K562 (cell line): ENCODE measurements around the gene BTBD17. TPM values are rescaled to one million over a fixed set of nuclear protein-coding genes. Genes with fewer than 3 reads are reported as not detected.

ENCODE experiments used
- CBX3 ChIP-seq, 2 experiments: IDR thresholded peaks; 1 replicate in 1 of 2; 2 replicates in 1 of 2; pipeline ENCODE4 v1.6.1; 2012; ENCODE audit warnings: inconsistent platforms in 2 of 2, low read length in 2 of 2, borderline replicate concordance in 1 of 2, control low read depth in 1 of 2
- ETV6 ChIP-seq, 3 experiments: fragments of 150-350 bp in 1 of 3; sonication (generic) in 1 of 3; formaldehyde crosslinking in 1 of 3; IDR thresholded peaks; 2 replicates each; pipeline versions ENCODE4 v1.6.1 to v1.8.0; 2014 to 2022; ENCODE audit warnings: borderline replicate concordance in 2 of 3, low read depth in 2 of 3, antibody characterized with exemption in 1 of 3, low read length in 1 of 3, mild to moderate bottlenecking in 1 of 3, missing genetic modification reagents in 1 of 3
- KDM2B ChIP-seq: fragments of 250-450 bp; sonication (Bioruptor Pico); IDR thresholded peaks from 2 replicates; pipeline ENCODE4 v1.8.0; 2021; ENCODE audit warnings: mild to moderate bottlenecking, moderate library complexity
- NFE2L1 ChIP-seq: fragments of 450-650 bp; IDR thresholded peaks from 2 replicates; pipeline ENCODE4 v1.6.1; 2016; ENCODE audit warnings: missing genetic modification characterization, low read depth, mild to moderate bottlenecking, missing compliant biosample characterization, moderate library complexity, borderline replicate concordance
- NR2F6 ChIP-seq: fragments of 450-650 bp; formaldehyde crosslinking; IDR thresholded peaks from 2 replicates; pipeline ENCODE4 v1.4.0; 2020; ENCODE audit warnings: mild to moderate bottlenecking
- SIRT6 ChIP-seq: IDR thresholded peaks from one replicate; pipeline ENCODE4 v1.6.1; 2012; ENCODE audit warnings: low read depth, mild to moderate bottlenecking, control low read depth, inconsistent platforms, low read length, moderate library complexity
- XRCC4 ChIP-seq: IDR thresholded peaks from one replicate; pipeline ENCODE4 v1.6.1; 2011; ENCODE audit not compliant: insufficient read depth, insufficient read length; ENCODE audit errors: extremely low read depth
- ZNF551 ChIP-seq: fragments of 250-450 bp; sonication (Bioruptor Pico); IDR thresholded peaks from 2 replicates; pipeline ENCODE4 v1.5.0; 2021; ENCODE audit warnings: mild to moderate bottlenecking, moderate library complexity
- polyA plus RNA-seq, 8 experiments: library from polyadenylated mRNA; depleted of rRNA in 4 of 8; stranded (reverse) in 5 of 8; unstranded in 3 of 8; fragments of >200 nt; fragmentation: Nextera tagmentation in 2 of 8; fragmentation: Illumina TruSeq in 1 of 8; extraction: Ambion mirVana in 2 of 8; extraction: Trizol in 1 of 8; gene quantifications; 2 replicates each; pipeline versions ENCODE4 v1.2.1 to v1.2.3, GENCODE V29; 2011 to 2014; ENCODE audit warnings: inconsistent platforms in 1 of 8, missing spikeins in 1 of 8
- total RNA-seq, 7 experiments: library from RNA; depleted of rRNA in 6 of 7; stranded (reverse); fragments of >200 nt in 6 of 7; fragmentation: Illumina TruSeq in 2 of 7; extraction: Trizol in 2 of 7; gene quantifications; 2 replicates each; pipeline versions ENCODE4 v1.2.1 to v1.2.3, GENCODE V29; 2011 to 2021; ENCODE audit warnings: low replicate concordance in 1 of 7
- TF ChIP-seq, protein P1 (sequence below), 2 experiments: fragments of 450-650 bp in 1 of 2; sonication (generic) in 1 of 2; formaldehyde crosslinking in 1 of 2; IDR thresholded peaks; 2 replicates each; pipeline versions ENCODE4 v1.7.1 to v1.9.0; 2016 to 2022; ENCODE audit warnings: inconsistent platforms in 1 of 2, mild to moderate bottlenecking in 1 of 2, missing genetic modification reagents in 1 of 2
- TF ChIP-seq, protein P2 (sequence below): fragments of 450-650 bp; conservative IDR thresholded peaks from 2 replicates; pipeline ENCODE4 v1.6.1; 2016; ENCODE audit warnings: missing genetic modification characterization, low read depth, mild to moderate bottlenecking, control low read depth, missing compliant biosample characterization
- TF ChIP-seq, protein P3 (sequence below): fragments of 450-650 bp; formaldehyde crosslinking; IDR thresholded peaks from 2 replicates; pipeline ENCODE4 v1.4.0; 2022; ENCODE audit warnings: missing genetic modification characterization
- TF ChIP-seq, protein P4 (sequence below): sonication (generic); formaldehyde crosslinking; IDR thresholded peaks from 2 replicates; pipeline ENCODE4 v1.8.0; 2022; ENCODE audit warnings: missing genetic modification reagents, mild to moderate bottlenecking, moderate library complexity, borderline replicate concordance

BTBD17 gene
- total and polyA plus RNA-seq, 9 of the 15 experiments (the other 6 are each of a cell fraction or from before 2014, with no cell fraction given), result not detected

DNA sequence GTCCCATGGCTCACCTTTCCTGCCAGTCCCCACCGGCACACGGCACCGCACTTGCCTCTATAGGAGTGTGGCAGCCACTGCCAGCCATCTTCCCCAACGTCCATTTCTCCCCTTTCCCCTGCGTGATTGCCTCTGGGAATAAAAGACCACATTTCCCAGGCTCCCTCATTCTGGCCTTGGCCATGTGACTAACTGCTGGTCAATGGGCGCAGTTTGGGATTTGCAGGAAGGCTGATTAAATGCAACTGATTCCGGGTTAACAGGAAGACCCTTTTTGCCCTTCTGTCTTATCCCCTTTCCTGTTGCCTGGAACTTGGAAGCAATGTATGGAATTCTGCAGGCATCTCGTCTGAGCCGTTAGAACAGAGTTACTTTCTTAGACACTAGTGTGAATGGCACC, 3.0 kb downstream of the BTBD17 start (continued):
- TF ChIP-seq ETV6 (IDR thresholded peaks at IDR 0.05; ENCODE audit: borderline replicate concordance in 1 of 2, low read depth in 2 of 2, low read length in 1 of 2) (no peak), ETV6 (CRISPR knock-in tag; IDR thresholded peaks at IDR 0.05; ENCODE audit: borderline replicate concordance) (no peak), NFE2L1 (tag) (no peak), SIRT6 (no peak), CBX3 (IDR thresholded peaks at IDR 0.05; ENCODE audit: borderline replicate concordance in 1 of 2, low read length in 2 of 2) (0 out of 3 replicates have a peak, but pooled peaks of 1 of the 2 experiments have one; percentile 19), XRCC4 (no peak), ZNF551 (no peak), KDM2B (CRISPR knock-in tag) (no peak), NR2F6 (CRISPR knock-in tag) (no peak)
- TF ChIP-seq, protein P1, sequence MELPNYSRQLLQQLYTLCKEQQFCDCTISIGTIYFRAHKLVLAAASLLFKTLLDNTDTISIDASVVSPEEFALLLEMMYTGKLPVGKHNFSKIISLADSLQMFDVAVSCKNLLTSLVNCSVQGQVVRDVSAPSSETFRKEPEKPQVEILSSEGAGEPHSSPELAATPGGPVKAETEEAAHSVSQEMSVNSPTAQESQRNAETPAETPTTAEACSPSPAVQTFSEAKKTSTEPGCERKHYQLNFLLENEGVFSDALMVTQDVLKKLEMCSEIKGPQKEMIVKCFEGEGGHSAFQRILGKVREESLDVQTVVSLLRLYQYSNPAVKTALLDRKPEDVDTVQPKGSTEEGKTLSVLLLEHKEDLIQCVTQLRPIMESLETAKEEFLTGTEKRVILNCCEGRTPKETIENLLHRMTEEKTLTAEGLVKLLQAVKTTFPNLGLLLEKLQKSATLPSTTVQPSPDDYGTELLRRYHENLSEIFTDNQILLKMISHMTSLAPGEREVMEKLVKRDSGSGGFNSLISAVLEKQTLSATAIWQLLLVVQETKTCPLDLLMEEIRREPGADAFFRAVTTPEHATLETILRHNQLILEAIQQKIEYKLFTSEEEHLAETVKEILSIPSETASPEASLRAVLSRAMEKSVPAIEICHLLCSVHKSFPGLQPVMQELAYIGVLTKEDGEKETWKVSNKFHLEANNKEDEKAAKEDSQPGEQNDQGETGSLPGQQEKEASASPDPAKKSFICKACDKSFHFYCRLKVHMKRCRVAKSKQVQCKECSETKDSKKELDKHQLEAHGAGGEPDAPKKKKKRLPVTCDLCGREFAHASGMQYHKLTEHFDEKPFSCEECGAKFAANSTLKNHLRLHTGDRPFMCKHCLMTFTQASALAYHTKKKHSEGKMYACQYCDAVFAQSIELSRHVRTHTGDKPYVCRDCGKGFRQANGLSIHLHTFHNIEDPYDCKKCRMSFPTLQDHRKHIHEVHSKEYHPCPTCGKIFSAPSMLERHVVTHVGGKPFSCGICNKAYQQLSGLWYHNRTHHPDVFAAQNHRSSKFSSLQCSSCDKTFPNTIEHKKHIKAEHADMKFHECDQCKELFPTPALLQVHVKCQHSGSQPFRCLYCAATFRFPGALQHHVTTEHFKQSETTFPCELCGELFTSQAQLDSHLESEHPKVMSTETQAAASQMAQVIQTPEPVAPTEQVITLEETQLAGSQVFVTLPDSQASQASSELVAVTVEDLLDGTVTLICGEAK (IDR thresholded peaks at IDR 0.05), result peak; percentile 91
- TF ChIP-seq, protein P1 (CRISPR knock-in tag; IDR thresholded peaks at IDR 0.05), result no peak
- TF ChIP-seq, protein P2, sequence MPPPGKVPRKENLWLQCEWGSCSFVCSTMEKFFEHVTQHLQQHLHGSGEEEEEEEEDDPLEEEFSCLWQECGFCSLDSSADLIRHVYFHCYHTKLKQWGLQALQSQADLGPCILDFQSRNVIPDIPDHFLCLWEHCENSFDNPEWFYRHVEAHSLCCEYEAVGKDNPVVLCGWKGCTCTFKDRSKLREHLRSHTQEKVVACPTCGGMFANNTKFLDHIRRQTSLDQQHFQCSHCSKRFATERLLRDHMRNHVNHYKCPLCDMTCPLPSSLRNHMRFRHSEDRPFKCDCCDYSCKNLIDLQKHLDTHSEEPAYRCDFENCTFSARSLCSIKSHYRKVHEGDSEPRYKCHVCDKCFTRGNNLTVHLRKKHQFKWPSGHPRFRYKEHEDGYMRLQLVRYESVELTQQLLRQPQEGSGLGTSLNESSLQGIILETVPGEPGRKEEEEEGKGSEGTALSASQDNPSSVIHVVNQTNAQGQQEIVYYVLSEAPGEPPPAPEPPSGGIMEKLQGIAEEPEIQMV (tag), result no peak
- TF ChIP-seq, protein P3, sequence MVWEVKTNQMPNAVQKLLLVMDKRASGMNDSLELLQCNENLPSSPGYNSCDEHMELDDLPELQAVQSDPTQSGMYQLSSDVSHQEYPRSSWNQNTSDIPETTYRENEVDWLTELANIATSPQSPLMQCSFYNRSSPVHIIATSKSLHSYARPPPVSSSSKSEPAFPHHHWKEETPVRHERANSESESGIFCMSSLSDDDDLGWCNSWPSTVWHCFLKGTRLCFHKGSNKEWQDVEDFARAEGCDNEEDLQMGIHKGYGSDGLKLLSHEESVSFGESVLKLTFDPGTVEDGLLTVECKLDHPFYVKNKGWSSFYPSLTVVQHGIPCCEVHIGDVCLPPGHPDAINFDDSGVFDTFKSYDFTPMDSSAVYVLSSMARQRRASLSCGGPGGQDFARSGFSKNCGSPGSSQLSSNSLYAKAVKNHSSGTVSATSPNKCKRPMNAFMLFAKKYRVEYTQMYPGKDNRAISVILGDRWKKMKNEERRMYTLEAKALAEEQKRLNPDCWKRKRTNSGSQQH (CRISPR knock-in tag), result no peak
- TF ChIP-seq, protein P4, sequence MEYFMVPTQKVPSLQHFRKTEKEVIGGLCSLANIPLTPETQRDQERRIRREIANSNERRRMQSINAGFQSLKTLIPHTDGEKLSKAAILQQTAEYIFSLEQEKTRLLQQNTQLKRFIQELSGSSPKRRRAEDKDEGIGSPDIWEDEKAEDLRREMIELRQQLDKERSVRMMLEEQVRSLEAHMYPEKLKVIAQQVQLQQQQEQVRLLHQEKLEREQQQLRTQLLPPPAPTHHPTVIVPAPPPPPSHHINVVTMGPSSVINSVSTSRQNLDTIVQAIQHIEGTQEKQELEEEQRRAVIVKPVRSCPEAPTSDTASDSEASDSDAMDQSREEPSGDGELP (CRISPR knock-in tag), result no peak
